AG04450 (cell line): ENCODE measurements around the gene LAMA4. TPM values are rescaled to one million over a fixed set of nuclear protein-coding genes. Genes with fewer than 3 reads are reported as not detected.

Experiments
- CTCF ChIA-PET: fragments of 300-600, 350-600 bp; formaldehyde crosslinking; extraction: SDS; loops from one replicate; lab custom pipeline; 2022; ENCODE audit warnings: antibody characterized with exemption, inconsistent platforms; lab: Charles Lee
- POLR2A ChIA-PET: fragments of 350-600 bp; formaldehyde crosslinking; extraction: SDS; loops from one replicate; lab custom pipeline; 2021; ENCODE audit warnings: antibody characterized with exemption, inconsistent platforms; lab: Yijun Ruan, JAX
- DNase-seq: peaks from one replicate; pipeline ENCODE4 v3.0.0-alpha.2; 2011; ENCODE audit warnings: low read depth, low spot score
- H3K27ac ChIP-seq: one replicate; pipeline ENCODE4 v1.5.1; 2012; ENCODE audit warnings: low read depth, low read length, control low read depth
- H3K27me3 ChIP-seq: one replicate; pipeline ENCODE4 v1.6.0; 2012; ENCODE audit warnings: low read length; ENCODE audit not compliant: control insufficient read depth, insufficient read depth
- H3K4me3 ChIP-seq: 2 replicates; pipeline ENCODE4 v1.5.1; 2011; ENCODE audit warnings: mild to moderate bottlenecking, low read depth, low read length, control low read depth
- H3K9me3 ChIP-seq: 2 replicates; pipeline ENCODE4 v1.5.1; 2012; ENCODE audit warnings: low read length; ENCODE audit not compliant: control insufficient read depth, insufficient read depth
- CTCF ChIP-seq: IDR thresholded peaks from 2 replicates; pipeline ENCODE4 v1.5.1; 2011; ENCODE audit warnings: low read depth, low read length, control low read depth, inconsistent platforms
- polyA plus RNA-seq: library from polyadenylated mRNA; depleted of rRNA; stranded (reverse); fragments of >200 nt; gene quantifications from 2 replicates; pipeline ENCODE4 v1.2.3, GENCODE V29; 2011

Gene LAMA4
- polyA plus RNA-seq, 1 experiment: 246 TPM

GRCh38 chr6:112086744-112087135 lies 167.6 kb downstream of the LAMA4 start:
- CTCF ChIA-PET: interaction anchor here (0.5 to 2.7 kb wide), 19 partner anchors 9 to 1850 kb away, joined by 3 to 9 read pairs (median 4); no protein-coding TSS in a partner anchor
- no peaks in the 10 kb centered on the region for H3K27me3 ChIP-seq
- POLR2A ChIA-PET: interaction anchor here (0.6 kb wide), 1 partner anchor 82 kb away, joined by 6 read pairs; no protein-coding TSS in a partner anchor
- DNase-seq: no peak
- TF ChIP-seq CTCF: peak; percentile 46
- peak overlapping the region; percentile 84 for H3K4me3 ChIP-seq
- H3K9me3 ChIP-seq: no peaks in the 10 kb centered on the region
- H3K27ac ChIP-seq: peak overlapping the region; percentile 48

- Histone ChIP-seq H3K27ac (no peak overlapping the region), H3K9me3 (no peaks in the 10 kb centered on the region), H3K27me3 (no peaks in the 10 kb centered on the region), H3K4me3 (no peak overlapping the region)
- DNase-seq: no peak
- no peak for TF ChIP-seq CTCF
- ChIA-PET CTCF (interaction anchor here (0.6 to 2.7 kb wide), 8 partner anchors 11 to 1851 kb away, joined by 3 to 9 read pairs (median 4); no protein-coding TSS in a partner anchor), POLR2A (no interaction called here)
These were observed 168.9 kb downstream of the LAMA4 start for GRCh38 chr6:112085286-112086065.

GRCh38 chr6:112081569-112081968 lies 172.8 kb downstream of the LAMA4 start:
- Histone ChIP-seq H3K27ac (no peak overlapping the region), H3K4me3 (no peak overlapping the region), H3K27me3 (no peaks in the 10 kb centered on the region), H3K9me3 (no peaks in the 10 kb centered on the region)
- no peak for DNase-seq
- TF ChIP-seq CTCF: no peak
- ChIA-PET POLR2A (no interaction called here), CTCF (no interaction called here)

GRCh38 chr6:112066606-112067005 lies 187.8 kb downstream of the LAMA4 start:
- CTCF ChIA-PET: interaction anchor here (1.1 to 2.0 kb wide), 2 partner anchors 23 to 24 kb away, joined by 3 to 4 read pairs; no protein-coding TSS in a partner anchor
- no peak for TF ChIP-seq CTCF
- POLR2A ChIA-PET: no interaction called here

GRCh38 chr6:112065426-112065986 lies 188.9 kb downstream of the LAMA4 start:
- ChIA-PET CTCF (interaction anchor here (0.6 kb wide), 1 partner anchor 355 kb away, joined by 3 read pairs; no protein-coding TSS in a partner anchor), POLR2A (interaction anchor here (0.5 kb wide), 1 partner anchor 18 kb away, joined by 5 read pairs; no protein-coding TSS in a partner anchor)

More at GRCh38 chr6:112066606-112067005, 187.8 kb downstream of the LAMA4 start:
- Histone ChIP-seq H3K27me3 (no peaks in the 10 kb centered on the region), H3K4me3 (no peak overlapping the region), H3K9me3 (no peaks in the 10 kb centered on the region), H3K27ac (no peak overlapping the region)
- DNase-seq: no peak

More at GRCh38 chr6:112065426-112065986, 188.9 kb downstream of the LAMA4 start:
- no peaks in the 10 kb centered on the region for H3K9me3 ChIP-seq
- H3K4me3 ChIP-seq: no peak overlapping the region
- H3K27ac ChIP-seq: no peak overlapping the region
- no peak for DNase-seq
- H3K27me3 ChIP-seq: no peaks in the 10 kb centered on the region
- TF ChIP-seq CTCF: no peak
